IPS DF 4.7 (cell line): ENCODE measurements around the gene ZNF571.

ENCODE experiments used
- DNase-seq: peaks from one replicate; pipeline ENCODE4 v3.0.0-alpha.2; 2013; ENCODE audit warnings: low spot score; ENCODE audit errors: extremely low read depth

ZNF571 gene

DNA sequence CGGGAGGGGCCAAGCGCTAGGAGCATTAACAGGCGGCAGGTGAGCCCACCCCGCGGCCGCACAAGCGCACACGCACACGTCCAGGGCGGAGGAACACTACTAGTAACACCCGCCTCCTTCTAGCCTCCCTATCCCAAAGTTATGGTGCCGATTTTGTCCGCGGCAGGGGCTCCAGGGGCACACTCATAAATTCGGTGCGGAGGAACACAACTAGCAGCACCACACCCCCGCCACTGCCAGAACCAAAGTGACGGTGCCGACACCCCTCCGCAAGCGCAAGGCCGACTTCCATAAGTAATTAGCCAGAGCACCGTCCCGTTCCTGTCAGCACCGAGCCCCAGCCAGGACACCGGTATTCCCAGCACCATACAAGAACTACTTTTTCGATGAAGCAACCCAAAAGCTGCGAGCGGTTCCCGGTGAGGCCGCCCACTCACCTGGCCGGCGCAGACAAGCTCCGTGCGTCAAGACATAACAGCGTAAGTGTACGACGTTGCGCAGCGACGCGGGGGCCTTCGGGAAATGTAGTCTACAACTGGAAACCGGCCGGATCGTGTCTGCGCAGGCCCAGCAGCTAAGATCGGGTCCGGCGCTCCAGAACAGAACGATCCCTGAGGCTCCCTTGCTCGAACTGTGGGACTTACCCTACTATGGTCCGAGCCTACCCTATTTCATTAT, at the start of gene ZNF571, which contains the start of gene ZNF540:
ZNF571 (minus strand) TSS at position 489 of the 678 bp plus-strand sequence. CDS start 8,116 bp downstream, outside the sequence.
ZNF540 (plus strand) TSS at position 573 of the 678 bp plus-strand sequence. CDS start 3,572 bp downstream, outside the sequence.
- peak; percentile 80 for DNase-seq

DNA sequence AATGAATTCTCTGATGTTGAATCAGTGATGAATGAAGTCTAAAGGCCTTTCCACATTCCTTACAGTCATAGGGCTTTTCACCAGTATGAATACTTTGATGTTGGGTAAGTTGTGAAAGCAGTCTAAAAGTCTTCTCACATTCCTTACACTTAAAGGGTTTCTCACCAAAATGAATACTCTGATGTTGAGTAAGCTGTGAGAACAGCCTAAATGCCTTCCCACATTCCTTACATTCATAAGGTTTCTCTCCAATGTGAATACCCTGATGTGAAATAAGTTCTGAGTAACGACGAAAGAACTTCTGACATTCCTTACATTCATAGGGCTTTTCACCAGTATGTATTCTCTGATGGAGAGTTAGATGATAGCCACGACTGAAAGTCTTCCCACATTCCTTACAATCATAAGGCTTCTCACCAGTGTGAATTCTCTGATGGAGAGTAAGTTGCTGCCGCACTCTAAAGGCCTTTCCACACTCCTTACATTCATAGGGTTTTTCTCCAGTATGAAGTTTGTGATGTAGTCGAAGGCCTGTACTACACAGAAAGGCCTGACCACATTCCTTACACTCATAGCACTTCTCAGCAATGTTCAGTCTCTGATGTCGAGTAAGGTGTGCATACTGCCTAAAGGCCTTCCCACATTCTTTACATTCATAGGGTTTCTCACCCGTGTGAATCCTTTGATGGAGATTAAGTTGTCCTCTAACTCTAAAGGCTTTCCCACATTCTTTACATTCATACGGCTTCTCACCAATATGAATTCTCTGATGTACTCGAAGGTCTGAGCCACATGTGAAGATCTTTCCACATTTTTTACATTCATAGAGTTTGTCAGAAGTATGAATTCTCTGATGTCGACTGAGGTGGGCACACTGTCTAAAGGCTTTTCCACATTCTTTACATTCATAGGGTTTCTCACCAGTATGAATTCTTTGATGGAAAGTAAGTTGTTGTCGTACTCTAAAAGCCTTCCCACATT, 40.8 kb upstream of the ZNF571 start:
- no peak for DNase-seq

DNA sequence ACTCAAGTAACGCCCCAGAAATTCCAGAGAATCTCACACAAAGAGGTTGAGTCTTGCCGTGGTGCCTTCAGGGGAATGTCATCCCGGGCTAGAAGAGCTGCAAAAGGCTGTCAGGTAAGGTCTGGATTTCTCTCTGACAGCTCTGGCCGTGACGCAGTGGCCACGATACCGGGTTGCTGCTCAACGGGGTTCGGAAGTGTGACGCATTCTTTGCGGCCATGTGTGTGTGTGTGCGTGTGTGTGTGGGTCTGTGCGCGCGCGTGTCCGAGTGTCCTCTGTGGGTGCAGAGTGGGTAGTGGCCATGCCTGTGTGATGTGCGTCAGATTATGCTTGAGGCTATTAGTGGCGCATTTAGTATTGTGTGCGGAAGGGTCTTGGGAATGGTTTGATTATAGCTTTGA, 390 bp upstream of the ZNF571 start:
- DNase-seq, result no peak

GRCh38 chr19:37593996-37594303, 642 bp downstream of the ZNF571 start:
- no peak for DNase-seq

DNA sequence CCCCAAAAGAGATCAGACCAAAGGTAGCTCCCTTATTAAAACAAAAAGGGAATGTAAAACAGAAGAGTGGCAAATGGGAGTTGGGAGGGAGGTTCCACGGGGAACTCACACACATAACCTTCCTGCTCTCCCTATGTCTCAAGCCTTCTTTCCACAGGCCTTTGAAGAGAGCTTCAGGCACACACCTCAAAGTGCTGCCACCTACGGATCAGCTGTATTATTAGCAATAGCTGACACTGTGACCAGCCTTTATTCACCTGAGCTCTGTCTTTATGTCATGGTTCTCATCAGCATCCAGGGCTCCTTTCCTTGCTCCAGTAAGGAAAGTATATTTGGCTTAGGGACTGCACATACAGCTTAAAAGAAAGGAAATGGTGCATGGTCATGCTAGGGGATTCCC, 11.3 kb downstream of the ZNF571 start:
- no peak for DNase-seq

GRCh38 chr19:37572203-37572602, 22.4 kb downstream of the ZNF571 start:
- DNase-seq, result no peak

GRCh38 chr19:37565370-37565669, 29.3 kb downstream of the ZNF571 start:
- no peak for DNase-seq

DNA sequence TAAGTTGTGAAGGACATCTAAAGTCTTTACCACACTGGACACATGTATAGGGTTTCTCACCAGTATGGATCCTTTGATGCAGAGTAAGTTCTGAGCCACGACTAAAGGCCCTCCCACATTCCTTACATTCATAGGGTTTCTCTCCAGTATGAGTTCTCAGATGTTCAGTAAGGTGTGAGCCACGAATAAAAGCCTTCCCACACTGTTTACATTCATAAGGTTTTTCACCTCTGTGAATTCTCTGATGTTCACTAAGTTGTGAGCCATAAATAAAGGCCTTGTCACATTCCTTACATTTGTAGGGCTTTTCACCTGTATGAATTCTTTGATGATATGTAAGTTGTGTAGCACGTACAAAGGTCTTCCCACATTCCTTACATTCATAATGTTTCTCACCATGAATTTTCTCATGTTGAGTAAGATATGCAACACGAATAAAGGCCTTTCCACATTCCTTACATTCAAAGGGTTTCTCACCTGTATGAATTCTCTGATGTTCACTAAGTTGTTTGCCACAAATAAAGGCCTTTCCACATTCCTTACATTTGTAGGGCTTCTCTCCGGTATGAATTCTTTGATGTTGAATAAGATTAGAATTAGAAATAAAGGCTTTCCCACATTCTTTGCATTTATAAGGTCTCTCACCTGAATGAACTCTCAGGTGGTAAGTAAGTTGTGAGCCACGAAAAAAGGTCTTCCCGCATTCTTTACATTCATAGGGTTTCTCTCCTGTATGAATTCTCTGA, 29.8 kb downstream of the ZNF571 start:
- DNase-seq, result no peak

DNA sequence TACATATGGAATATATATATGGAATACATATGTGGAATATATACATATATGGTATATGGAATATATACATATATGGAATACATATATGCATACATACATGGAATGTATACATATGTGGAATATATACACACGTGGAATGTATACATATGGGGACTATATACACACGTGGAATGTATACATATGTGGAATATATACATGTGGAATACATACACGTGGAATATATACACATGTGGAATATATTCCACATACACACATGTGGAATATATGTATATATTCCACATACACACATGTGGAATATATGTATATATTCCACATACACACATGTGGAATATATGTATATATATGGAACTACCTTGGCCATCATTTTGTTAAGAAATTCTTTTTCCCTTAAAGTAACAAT, 31.1 kb downstream of the ZNF571 start:
- DNase-seq, result no peak

DNA sequence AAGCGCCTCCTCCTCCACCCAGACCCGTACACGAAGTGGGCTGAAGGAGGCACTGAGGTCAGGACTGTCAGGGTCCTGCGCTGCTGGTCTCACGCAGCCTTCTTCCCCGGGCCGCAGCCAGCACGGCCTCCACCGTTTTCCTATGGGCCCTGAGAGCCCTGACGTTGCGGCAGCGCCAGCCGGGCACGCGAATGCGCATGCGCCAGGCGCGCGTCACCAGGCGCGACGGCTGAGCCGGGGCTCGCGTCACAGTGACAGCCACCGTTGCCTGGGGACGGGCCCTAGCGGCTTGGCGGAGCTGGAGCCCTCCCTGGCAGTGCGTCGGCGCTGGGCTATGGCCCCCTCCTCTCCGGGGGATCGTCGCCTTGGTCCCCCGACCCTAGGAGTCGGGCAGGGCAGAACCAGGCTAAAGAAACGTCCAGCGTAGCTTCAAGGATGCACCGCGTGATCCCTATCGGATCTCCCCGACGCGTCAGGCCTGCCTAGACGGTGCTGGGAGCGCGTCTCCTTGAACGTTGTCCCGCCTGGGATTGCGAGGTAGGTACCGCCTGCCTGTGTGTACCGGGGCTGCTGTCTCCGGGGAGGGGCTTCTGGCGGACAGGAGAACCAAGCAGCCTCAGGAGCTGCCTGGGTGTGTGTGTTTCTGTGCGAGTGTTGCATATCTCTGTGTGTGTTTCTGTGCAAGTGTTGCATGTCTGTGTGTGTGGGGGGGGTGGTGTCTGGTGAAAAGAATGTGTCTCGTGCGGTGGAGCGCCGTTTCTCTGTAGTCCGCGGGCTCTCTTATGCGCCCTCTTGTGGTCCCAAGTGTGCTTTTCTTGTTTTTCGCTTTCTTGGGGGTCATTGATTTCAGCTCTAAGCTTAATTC, 43.2 kb downstream of the ZNF571 start:
- DNase-seq, result no peak

DNA sequence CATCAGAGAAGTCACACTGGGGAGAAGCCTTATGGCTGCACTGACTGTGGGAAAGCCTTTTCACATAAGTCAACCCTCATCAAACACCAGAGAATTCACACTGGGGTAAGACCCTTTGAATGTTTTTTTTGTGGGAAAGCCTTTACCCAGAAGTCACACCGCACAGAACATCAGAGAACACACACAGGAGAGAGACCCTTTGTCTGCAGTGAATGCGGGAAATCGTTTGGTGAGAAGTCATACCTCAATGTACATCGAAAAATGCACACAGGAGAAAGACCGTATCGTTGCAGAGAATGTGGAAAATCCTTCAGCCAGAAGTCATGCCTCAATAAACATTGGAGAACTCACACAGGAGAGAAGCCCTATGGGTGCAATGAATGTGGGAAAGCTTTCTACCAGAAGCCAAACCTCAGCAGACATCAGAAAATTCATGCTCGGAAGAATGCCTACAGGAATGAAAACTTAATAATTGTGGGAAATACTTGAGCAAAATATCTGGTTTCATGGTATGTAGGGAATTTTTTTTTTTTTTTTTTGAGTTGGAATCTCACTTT, 57.1 kb downstream of the ZNF571 start:
- no peak for DNase-seq

GRCh38 chr19:37519890-37520289, 74.7 kb downstream of the ZNF571 start:
- DNase-seq, result no peak
